ENCODE measurements around the gene HHIP.
"Not testable (repeated sequence)": the region's sequence is repeated elsewhere in the genome, so short reads cannot be mapped to it uniquely, and the experiment has no call there.

The HHIP gene

DNA sequence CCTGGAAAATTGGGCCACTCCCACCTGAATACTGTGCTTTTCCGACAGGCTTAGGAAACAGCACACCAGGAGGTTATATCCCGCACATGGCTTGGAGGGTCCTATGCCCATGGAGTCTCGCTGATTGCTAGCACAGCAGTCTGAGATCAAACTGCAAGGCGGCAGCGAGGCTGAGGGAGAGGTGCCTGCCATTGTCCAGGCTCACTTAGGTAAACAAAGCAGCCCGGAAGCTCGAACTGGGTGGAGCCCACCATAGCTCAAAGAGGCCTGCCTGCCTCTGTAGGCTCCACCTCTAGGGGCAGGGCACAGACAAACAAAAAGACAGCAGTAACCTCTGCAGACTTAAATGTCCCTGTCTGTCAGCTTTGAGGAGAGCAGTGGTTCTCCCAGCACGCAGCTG lies 122.9 kb downstream of the HHIP start:
- DNase-seq: not testable (repeated sequence)

DNA sequence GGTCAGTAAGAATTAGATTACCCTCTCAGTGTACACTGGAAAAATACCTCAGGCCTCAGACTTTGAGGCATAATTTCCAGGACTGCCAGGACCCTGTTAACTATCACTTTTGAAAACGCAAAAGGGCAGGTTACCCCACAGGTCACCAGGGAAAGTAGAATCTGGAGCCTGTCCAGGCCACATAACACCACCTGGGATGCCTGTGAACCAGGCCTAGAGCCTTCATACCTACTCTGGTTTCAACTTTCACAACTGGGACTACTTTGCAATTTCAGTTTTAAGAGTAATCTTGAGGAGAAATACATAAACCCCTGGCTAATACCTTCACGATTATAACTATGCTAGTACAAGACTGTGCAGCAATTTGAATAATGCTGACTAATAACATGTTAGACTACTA lies 132.4 kb downstream of the HHIP start:
- no peak for DNase-seq

DNA sequence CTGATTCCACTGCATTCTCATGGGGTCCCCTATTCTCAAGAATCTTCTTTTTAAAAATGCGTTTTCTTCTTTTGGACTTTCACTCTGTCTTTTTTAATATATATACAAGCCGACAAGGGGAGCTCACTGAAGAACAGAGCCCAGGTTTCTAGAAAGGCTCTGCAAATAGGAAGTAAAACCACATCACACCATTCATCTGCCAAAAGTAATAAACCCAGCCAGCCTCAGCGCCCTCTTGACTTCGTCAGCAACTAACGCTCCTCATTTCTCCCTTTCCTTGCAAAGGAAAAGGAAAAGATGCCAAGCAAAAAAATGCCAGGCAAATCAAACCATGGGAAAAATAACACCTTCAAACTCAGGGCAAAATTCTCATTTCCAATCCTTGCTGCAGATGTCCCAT lies 136.4 kb downstream of the HHIP start:
- DNase-seq: no peak

DNA sequence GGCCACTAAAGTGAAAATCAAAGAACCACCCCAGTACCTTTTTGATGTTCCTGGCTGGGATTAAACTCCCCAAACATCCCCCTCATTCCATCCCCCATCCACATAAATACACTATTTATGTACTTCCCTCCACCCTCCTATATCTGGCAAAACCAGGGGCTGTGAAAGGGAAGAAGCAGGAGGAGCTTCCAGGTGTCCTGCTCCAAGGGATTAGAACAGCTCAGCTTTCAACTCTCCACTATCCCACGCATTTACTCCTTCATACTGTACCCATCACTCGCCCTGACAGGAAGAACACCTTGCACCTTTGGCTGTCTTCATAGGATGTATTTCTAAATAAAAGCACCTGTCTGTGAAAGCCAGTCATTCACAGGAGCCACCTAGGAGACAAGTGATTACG lies 140.0 kb downstream of the HHIP start:
- DNase-seq: no peak

DNA sequence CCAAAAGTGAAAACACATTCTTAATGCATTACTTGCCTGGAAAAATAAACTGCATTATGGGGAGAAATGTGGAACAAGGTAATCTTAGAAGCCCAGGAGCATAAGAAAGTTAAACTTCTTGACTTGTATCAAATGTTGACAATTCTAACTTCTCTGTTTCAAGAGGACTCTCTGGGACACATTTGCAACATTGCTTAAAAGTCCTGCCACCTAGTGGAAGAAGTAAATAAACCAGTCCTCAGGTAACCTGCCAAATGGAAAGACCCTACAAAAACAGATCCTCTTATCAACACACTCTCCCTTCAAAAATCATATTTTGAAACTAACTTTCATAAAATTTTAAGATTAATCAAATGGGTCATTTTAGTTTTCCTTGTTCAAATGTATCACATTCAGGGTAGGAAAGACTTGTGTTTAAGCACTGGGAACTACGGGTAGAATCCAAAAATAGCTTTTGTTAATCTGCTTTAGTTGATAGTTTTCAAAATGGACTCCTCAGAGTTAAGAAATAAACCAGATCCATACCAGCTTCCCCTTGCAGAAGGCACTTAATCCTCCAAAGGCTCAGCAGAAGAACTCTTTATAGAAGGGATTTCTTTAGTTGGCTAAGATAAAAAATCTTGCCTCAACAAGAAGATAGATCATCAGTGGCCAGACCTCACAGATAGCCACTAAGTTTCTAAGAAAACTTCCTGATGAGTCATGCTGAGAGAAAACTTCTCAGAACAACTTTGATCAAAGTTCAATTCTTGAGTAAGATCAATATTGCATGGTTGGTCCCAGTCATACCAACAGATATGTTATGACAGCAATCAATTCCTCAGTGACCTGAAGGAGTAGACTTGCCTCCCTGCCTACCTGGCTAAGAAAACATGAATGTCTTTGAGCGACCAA lies 141.7 kb downstream of the HHIP start:
- DNase-seq: peak; percentile 22

DNA sequence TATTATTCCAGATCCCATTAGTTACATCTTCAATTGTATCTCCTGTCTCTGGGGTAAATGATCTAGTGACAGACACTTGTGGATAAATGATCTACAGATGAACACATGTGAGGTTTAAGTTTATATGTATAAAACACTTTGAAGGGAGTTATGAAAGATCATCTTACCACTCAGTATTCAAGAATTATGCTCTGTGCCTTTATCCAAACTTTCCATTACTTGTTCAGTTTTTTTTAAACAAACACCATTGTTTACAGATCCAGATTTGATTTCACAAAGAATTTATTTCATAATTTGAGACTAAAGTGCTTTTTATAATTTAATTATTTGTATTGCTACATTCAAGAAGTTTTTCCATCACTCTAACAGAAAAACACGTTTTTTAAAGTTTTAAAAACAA lies 142.5 kb downstream of the HHIP start:
- no peak for DNase-seq

DNA sequence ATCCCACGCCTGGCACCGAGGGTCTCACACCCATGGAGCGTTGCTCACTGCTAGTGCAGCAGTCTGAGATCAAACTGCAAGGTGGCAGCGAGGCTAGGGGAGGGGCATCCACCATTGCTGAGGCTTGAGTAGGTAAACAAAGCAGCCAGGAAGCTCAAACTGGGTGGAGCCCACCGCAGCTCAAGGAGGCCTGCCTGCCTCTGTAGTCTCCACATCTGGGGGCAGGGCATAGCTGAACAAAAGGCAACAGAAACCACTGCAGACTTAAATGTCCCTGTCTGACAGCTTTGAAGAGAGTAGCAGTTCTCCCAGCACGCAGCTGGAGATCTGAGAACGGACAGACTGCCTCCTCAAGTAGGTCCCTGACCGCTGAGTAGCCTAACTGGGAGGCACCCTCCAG lies 146.0 kb downstream of the HHIP start:
- DNase-seq: not testable (repeated sequence)

Measured in suppressor macrophage treated with lipopolysaccharide for 4 hours (primary cell).